ENCODE data around the gene ST6GAL1. TPM values are rescaled to one million over a fixed set of nuclear protein-coding genes. Genes with fewer than 3 reads are reported as not detected.

Gene ST6GAL1
- total and polyA plus RNA-seq, 2 of the 13 experiments (the other 11 are each of a cell fraction or from before 2014, with no cell fraction given) = 79.9 to 164 TPM

DNA sequence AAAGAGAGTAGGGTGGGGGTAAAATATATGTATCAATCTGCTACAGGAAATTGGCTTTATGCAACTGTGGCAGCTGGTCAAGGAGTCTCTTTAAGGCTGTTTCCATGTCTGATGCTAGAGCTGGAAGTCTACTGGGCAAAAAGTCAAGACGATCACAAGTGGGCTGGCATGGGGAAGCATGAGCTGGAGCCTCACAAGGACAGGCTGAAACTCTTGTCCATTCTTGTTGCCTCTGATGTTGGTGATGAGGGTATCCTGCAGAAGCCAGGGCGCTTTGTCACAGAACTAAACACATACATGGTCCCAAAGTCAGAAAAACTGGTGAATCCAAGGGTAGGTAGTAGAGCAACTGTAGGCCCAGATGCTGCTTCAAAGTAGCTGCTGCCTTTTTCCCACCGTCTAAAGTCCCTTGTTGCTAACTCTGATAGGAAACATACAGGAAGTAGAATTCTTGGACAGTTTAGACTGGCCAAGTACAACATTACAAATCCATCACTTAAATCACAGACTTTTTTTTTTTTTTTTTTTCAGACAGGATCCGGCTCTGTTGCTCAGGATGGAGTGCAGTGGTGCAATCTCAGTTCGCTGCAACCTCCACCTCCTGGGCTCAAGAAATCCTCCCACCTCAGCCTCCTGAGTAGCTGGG lies 154.8 kb downstream of the ST6GAL1 start:
- intact Hi-C loops (cut with micrococcal nuclease; ENCODE audit: unreplicated experiment) (no loop called here), in situ Hi-C loops (cut with HindIII; ENCODE audit: extremely low pct_ligation_motif_present, low pct_unique_long_range_greater_than_20kb) (no loop called here)
- no peak overlapping the region for H2AFZ ChIP-seq (ENCODE audit: low read length)
- H3K9me3 ChIP-seq (ENCODE audit: low read length) = no peaks in the 10 kb centered on the region; the same call in 1 of the 2 replicates
- H3K9ac ChIP-seq (ENCODE audit: insufficient read depth, low read depth, low read length) = no peak overlapping the region
- ATAC-seq (peak; percentile 17; the same call in 2 of the 3 replicates), DNase-seq (ENCODE audit: low spot score) (no peak), FAIRE-seq (no peak)
- WGBS (ENCODE audit: low lambda C conversion rate) = 62% methylated on average over 5 of the region's 5 CpGs
- ChIA-PET CTCF (ENCODE audit: low intra/inter-chr PET ratio, low total read pairs) (no interaction called here), POLR2A (interaction anchor here (0.6 to 3.0 kb wide), 2 partner anchors 9 to 45 kb away, joined by 6 to 16 read pairs; no protein-coding TSS in a partner anchor)
- no peak overlapping the region for H3K4me3 ChIP-seq (replicated peaks in 1 of 3; ENCODE audit: insufficient read depth in 1 of 3, low read depth in 2 of 3, low read length in 3 of 3)
- TF ChIP-seq, protein P1, sequence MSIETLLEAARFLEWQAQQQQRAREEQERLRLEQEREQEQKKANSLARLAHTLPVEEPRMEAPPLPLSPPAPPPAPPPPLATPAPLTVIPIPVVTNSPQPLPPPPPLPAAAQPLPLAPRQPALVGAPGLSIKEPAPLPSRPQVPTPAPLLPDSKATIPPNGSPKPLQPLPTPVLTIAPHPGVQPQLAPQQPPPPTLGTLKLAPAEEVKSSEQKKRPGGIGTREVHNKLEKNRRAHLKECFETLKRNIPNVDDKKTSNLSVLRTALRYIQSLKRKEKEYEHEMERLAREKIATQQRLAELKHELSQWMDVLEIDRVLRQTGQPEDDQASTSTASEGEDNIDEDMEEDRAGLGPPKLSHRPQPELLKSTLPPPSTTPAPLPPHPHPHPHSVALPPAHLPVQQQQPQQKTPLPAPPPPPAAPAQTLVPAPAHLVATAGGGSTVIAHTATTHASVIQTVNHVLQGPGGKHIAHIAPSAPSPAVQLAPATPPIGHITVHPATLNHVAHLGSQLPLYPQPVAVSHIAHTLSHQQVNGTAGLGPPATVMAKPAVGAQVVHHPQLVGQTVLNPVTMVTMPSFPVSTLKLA (IDR thresholded peaks at IDR 0.05) = no peak
- TF ChIP-seq GMEB1 (CRISPR knock-in tag; IDR thresholded peaks at IDR 0.05; ENCODE audit: borderline replicate concordance) (no peak), ZNF570 (CRISPR knock-in tag; IDR thresholded peaks at IDR 0.05; ENCODE audit: borderline replicate concordance) (no peak), ZNF296 (CRISPR knock-in tag; conservative IDR thresholded peaks at IDR 0.05) (no peak), ZBED4 (CRISPR knock-in tag; IDR thresholded peaks at IDR 0.05; ENCODE audit: borderline replicate concordance) (no peak), BORCS8-MEF2B (CRISPR knock-in tag; IDR thresholded peaks at IDR 0.05) (no peak)
- no peak overlapping the region for H3K27ac ChIP-seq (ENCODE audit: extremely low read length, insufficient read depth, low read length)
- H3K79me2 ChIP-seq (ENCODE audit: insufficient read depth, low read length) = no peaks in the 10 kb centered on the region
- H3K36me3 ChIP-seq (replicated peaks in 1 of 2; ENCODE audit: control insufficient read depth in 1 of 2, insufficient read depth in 2 of 2, low read length in 2 of 2) = no peaks in the 10 kb centered on the region
- peaks cover 47% of the 10 kb centered on the region for H3K4me1 ChIP-seq (ENCODE audit: insufficient read depth, low read length)
- H3K27me3 ChIP-seq (ENCODE audit: control insufficient read depth in 1 of 2, insufficient read depth in 2 of 2, low read length in 2 of 2) = no peaks in the 10 kb centered on the region
- no peaks in the 10 kb centered on the region for H4K20me1 ChIP-seq (ENCODE audit: insufficient read depth, low read length)
- no peak overlapping the region for H3K4me2 ChIP-seq (ENCODE audit: low read depth, low read length)
- BruUV-seq (replicated peaks) = no TSS peak

Measured in HepG2 (cell line).